ENCODE data around the gene ACTN2. TPM values are rescaled to one million over a fixed set of nuclear protein-coding genes. Genes with fewer than 3 reads are reported as not detected.

Gene ACTN2
- 276 and 303 TPM in 2 replicates for total RNA-seq
- 785 and 814 TPM in 2 replicates for polyA plus RNA-seq

DNA sequence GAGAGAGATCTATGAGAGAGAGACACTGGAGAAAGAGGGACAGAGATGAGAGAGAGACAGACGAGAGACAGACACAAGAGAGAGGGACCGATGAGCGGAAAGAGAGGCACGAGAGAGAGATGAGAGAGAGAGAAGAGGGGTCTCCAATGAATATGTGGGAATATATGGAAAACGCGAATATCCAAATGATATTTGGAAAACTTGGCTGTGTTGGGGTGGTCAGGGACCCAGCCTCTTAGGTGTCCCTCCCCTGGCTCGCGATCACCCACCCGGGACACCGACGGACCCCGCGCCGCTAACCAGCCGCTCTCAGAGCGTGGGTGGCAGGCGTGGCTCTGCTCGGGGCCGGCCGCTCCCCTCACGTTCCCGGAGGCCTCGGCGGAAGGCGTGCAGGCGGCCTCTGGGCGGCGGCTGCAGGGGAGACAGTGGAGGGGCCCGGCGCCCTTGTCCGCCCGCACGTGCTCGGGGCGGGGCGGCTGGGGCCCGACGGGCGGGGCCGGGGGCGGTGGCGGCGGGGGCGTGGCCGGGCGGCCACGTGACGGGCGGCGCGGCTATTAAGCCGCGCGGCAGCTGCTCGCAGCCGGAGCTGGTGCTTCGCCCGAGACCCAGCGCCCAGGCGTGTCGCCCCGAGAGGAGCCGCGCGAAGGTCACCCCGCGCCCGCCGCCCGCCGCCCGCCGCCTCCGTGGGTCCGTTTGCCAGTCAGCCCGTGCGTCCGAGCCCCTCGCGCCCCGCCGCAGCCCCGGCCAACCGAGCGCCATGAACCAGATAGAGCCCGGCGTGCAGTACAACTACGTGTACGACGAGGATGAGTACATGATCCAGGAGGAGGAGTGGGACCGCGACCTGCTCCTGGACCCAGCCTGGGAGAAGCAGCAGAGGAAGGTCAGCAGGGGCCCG lies at the start of gene ACTN2:
Gene ACTN2, plus strand, starts transcription at position 583 of the 898 bp plus-strand sequence. Its CDS starts 175 bp downstream, at position 758.
- peak within 1 kb of the TSS; percentile 69 for H3K4me3 ChIP-seq
- no peaks in the 10 kb centered on the region for H3K9me3 ChIP-seq (ENCODE audit: low read depth)
- H3K36me3 ChIP-seq = no peaks in the 10 kb centered on the region
- TF ChIP-seq, protein P1, sequence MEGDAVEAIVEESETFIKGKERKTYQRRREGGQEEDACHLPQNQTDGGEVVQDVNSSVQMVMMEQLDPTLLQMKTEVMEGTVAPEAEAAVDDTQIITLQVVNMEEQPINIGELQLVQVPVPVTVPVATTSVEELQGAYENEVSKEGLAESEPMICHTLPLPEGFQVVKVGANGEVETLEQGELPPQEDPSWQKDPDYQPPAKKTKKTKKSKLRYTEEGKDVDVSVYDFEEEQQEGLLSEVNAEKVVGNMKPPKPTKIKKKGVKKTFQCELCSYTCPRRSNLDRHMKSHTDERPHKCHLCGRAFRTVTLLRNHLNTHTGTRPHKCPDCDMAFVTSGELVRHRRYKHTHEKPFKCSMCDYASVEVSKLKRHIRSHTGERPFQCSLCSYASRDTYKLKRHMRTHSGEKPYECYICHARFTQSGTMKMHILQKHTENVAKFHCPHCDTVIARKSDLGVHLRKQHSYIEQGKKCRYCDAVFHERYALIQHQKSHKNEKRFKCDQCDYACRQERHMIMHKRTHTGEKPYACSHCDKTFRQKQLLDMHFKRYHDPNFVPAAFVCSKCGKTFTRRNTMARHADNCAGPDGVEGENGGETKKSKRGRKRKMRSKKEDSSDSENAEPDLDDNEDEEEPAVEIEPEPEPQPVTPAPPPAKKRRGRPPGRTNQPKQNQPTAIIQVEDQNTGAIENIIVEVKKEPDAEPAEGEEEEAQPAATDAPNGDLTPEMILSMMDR (IDR thresholded peaks at IDR 0.05; ENCODE audit: low read depth, low read length) = no peak
- H3K27me3 ChIP-seq = no peaks in the 10 kb centered on the region
- H3K27ac ChIP-seq = peak within 1 kb of the TSS; percentile 99
- peak; percentile 68 to 90 for DNase-seq (ENCODE audit: low read depth in 1 of 2, low spot score in 1 of 2)
- H3K4me1 ChIP-seq (ENCODE audit: low read depth) = peaks cover 21% of the 10 kb centered on the region

- TF ChIP-seq, protein P1 (IDR thresholded peaks at IDR 0.05; ENCODE audit: low read depth, low read length) = no peak
- Histone ChIP-seq H3K27me3 (no peaks in the 10 kb centered on the region), H3K4me3 (no peak overlapping the region), H3K9me3 (ENCODE audit: low read depth) (no peaks in the 10 kb centered on the region), H3K4me1 (ENCODE audit: low read depth) (no peaks in the 10 kb centered on the region), H3K36me3 (no peaks in the 10 kb centered on the region), H3K27ac (no peak overlapping the region)
- DNase-seq (ENCODE audit: low read depth in 1 of 2, low spot score in 1 of 2) = no peak
These were observed 47.4 kb upstream of the ACTN2 start for GRCh38 chr1:236638945-236639344.

DNA sequence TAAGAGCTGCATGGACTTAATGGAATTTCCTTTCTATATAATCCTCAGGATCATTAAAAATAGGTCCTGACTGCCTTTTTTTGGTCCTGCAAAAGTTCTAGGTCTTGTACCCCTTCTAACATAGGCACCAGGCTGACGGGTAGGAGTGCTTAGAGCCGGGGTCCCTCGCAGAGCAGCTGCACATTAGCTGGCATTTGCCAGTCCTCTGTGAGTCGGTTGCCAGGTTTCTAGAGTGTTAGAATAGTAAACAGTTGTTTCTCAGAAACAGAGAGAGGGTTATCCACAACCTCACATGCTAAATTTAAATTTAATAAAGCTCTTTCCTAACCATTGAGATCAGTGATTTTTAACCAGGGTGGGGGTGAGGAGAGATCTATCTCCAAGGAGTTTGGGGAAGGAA lies 46.6 kb upstream of the ACTN2 start:
- Histone ChIP-seq H3K27ac (no peak overlapping the region), H3K4me3 (no peak overlapping the region), H3K27me3 (no peaks in the 10 kb centered on the region), H3K9me3 (ENCODE audit: low read depth) (no peaks in the 10 kb centered on the region), H3K4me1 (ENCODE audit: low read depth) (no peaks in the 10 kb centered on the region), H3K36me3 (no peaks in the 10 kb centered on the region)
- DNase-seq (ENCODE audit: low read depth in 1 of 2, low spot score in 1 of 2) = no peak
- TF ChIP-seq, protein P1 (IDR thresholded peaks at IDR 0.05; ENCODE audit: low read depth, low read length) = no peak

DNA sequence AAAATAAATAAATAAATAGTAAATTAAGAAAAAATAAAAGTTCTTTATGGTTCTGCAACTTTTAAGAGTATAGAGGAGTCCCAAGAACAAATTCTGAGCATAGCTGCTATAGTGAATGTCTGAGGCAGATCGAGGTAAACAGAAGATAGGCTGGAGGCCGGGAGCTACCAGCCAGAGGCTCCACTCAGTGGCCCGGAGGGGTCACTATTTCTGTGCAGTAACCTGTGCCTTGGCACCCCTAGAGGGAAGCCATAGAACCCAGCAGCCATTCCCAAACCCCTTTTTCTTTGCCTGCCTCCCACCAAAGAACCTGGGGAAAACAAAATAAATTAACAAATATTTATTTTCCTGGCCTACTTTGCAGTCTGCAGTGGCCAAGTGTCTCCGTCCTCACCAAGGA lies 43.5 kb upstream of the ACTN2 start:
- TF ChIP-seq, protein P1 (IDR thresholded peaks at IDR 0.05; ENCODE audit: low read depth, low read length) = no peak
- H3K27me3 ChIP-seq = no peaks in the 10 kb centered on the region
- H3K36me3 ChIP-seq = no peaks in the 10 kb centered on the region
- H3K9me3 ChIP-seq (ENCODE audit: low read depth) = no peaks in the 10 kb centered on the region
- no peak overlapping the region for H3K4me3 ChIP-seq
- no peak for DNase-seq (ENCODE audit: low read depth in 1 of 2, low spot score in 1 of 2)
- H3K27ac ChIP-seq = no peak overlapping the region
- no peaks in the 10 kb centered on the region for H3K4me1 ChIP-seq (ENCODE audit: low read depth)

DNA sequence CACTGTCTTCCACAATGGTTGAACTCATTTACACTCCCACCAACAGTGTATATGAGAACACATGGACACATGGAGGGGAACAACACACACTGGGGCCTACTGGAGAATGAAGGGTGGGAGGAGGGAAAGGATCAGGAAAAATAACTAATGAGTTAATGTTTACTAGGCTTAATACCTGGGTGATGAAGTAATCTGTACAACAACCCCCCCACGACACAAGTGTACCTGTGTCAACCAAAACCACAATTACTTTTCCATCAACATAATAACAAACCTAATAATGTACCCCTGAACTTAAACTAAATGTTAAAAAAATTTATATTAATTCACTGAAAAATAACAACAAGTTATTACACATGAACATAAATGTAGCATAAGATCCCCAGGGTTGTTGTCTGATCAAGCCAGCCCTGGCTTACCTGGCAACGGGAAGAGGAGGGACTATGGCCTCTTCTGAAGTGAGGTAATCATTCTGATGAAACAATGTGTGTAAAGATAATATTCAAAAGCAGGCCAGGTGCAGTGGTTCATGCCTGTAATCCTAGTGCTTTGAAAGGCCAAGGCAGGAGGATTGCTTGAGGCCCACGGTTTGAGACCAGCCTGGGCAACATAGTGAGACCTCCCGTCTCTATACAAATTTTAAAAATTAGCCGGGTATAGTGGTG lies 41.2 kb upstream of the ACTN2 start:
- H3K36me3 ChIP-seq = no peaks in the 10 kb centered on the region
- no peaks in the 10 kb centered on the region for H3K4me1 ChIP-seq (ENCODE audit: low read depth)
- DNase-seq (ENCODE audit: low read depth in 1 of 2, low spot score in 1 of 2) = no peak
- no peak overlapping the region for H3K27ac ChIP-seq
- H3K4me3 ChIP-seq = no peak overlapping the region
- no peaks in the 10 kb centered on the region for H3K9me3 ChIP-seq (ENCODE audit: low read depth)
- TF ChIP-seq, protein P1 (IDR thresholded peaks at IDR 0.05; ENCODE audit: low read depth, low read length) = no peak
- no peaks in the 10 kb centered on the region for H3K27me3 ChIP-seq
